Ishikawa (cell line): Measurements from ENCODE around the gene TMPRSS11E.

Experiments used
- CEBPB ChIP-seq: IDR thresholded peaks from 2 replicates; pipeline ENCODE4 v1.6.1; 2012
- CREB1 ChIP-seq: IDR thresholded peaks from 2 replicates; pipeline ENCODE4 v1.6.1; 2012; ENCODE audit warnings: low read depth
- EGR1 ChIP-seq: IDR thresholded peaks from 2 replicates; pipeline ENCODE4 v1.6.1; 2012
- EP300 ChIP-seq: IDR thresholded peaks from 2 replicates; pipeline ENCODE4 v1.6.1; 2012; ENCODE audit warnings: borderline replicate concordance
- FOXM1 ChIP-seq: IDR thresholded peaks from 2 replicates; pipeline ENCODE4 v1.6.1; 2012; ENCODE audit warnings: low read depth, borderline replicate concordance
- NFIC ChIP-seq: IDR thresholded peaks from 2 replicates; pipeline ENCODE4 v1.6.1; 2012
- RAD21 ChIP-seq: IDR thresholded peaks from 2 replicates; pipeline ENCODE4 v1.6.1; 2012; ENCODE audit warnings: low read depth
- TAF1 ChIP-seq: IDR thresholded peaks from 2 replicates; pipeline ENCODE4 v1.6.1; 2012; ENCODE audit warnings: low read depth, mild to moderate bottlenecking
- TCF12 ChIP-seq: IDR thresholded peaks from 2 replicates; pipeline ENCODE4 v1.6.1; 2012; ENCODE audit warnings: low read depth
- TEAD4 ChIP-seq: IDR thresholded peaks from 2 replicates; pipeline ENCODE4 v1.6.1; 2012
- YY1 ChIP-seq: IDR thresholded peaks from 2 replicates; pipeline ENCODE4 v1.6.1; 2012; ENCODE audit warnings: low read depth
- ZBTB7A ChIP-seq: IDR thresholded peaks from 2 replicates; pipeline ENCODE4 v1.6.1; 2012; ENCODE audit warnings: low read depth
- TF ChIP-seq, protein P1 (sequence below): IDR thresholded peaks from 2 replicates; pipeline ENCODE4 v1.6.1; 2012
- TF ChIP-seq, protein P2 (sequence below): IDR thresholded peaks from 2 replicates; pipeline ENCODE4 v1.6.1; 2012; ENCODE audit warnings: low read depth, mild to moderate bottlenecking
- TF ChIP-seq, protein P3 (sequence below): IDR thresholded peaks from 2 replicates; pipeline ENCODE4 v1.6.1; 2012

Gene TMPRSS11E, protein sequence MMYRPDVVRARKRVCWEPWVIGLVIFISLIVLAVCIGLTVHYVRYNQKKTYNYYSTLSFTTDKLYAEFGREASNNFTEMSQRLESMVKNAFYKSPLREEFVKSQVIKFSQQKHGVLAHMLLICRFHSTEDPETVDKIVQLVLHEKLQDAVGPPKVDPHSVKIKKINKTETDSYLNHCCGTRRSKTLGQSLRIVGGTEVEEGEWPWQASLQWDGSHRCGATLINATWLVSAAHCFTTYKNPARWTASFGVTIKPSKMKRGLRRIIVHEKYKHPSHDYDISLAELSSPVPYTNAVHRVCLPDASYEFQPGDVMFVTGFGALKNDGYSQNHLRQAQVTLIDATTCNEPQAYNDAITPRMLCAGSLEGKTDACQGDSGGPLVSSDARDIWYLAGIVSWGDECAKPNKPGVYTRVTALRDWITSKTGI

DNA sequence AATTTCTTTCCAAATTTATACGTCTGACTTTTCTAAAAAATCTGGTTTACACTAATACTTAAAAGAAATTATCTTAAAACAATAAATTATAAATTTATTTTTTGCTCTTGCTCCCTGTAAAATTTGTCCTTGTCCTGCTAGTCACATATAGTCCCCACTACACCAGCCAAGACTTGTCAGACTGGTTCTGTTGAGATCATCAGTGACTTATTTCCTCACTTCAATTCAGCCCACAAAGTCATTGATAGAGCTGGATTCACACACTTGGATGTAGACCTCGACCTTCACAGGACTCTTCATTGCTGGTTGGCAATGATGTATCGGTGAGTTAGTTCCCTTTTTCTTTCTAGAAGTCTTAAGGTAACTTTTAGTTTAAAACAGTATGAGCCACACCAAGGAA lies at the start of gene TMPRSS11E:
Gene TMPRSS11E (plus strand): TSS at position 263 of the 400 bp plus-strand sequence. CDS start 50 bp downstream, at position 313.
- TF ChIP-seq TCF12 (no peak), ZBTB7A (no peak), EP300 (no peak), YY1 (no peak), FOXM1 (no peak), NFIC (no peak), CEBPB (no peak), EGR1 (no peak), TAF1 (no peak), TEAD4 (no peak), RAD21 (no peak), CREB1 (no peak)
- TF ChIP-seq, protein P1, sequence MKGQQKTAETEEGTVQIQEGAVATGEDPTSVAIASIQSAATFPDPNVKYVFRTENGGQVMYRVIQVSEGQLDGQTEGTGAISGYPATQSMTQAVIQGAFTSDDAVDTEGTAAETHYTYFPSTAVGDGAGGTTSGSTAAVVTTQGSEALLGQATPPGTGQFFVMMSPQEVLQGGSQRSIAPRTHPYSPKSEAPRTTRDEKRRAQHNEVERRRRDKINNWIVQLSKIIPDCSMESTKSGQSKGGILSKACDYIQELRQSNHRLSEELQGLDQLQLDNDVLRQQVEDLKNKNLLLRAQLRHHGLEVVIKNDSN, result no peak
- TF ChIP-seq, protein P2, sequence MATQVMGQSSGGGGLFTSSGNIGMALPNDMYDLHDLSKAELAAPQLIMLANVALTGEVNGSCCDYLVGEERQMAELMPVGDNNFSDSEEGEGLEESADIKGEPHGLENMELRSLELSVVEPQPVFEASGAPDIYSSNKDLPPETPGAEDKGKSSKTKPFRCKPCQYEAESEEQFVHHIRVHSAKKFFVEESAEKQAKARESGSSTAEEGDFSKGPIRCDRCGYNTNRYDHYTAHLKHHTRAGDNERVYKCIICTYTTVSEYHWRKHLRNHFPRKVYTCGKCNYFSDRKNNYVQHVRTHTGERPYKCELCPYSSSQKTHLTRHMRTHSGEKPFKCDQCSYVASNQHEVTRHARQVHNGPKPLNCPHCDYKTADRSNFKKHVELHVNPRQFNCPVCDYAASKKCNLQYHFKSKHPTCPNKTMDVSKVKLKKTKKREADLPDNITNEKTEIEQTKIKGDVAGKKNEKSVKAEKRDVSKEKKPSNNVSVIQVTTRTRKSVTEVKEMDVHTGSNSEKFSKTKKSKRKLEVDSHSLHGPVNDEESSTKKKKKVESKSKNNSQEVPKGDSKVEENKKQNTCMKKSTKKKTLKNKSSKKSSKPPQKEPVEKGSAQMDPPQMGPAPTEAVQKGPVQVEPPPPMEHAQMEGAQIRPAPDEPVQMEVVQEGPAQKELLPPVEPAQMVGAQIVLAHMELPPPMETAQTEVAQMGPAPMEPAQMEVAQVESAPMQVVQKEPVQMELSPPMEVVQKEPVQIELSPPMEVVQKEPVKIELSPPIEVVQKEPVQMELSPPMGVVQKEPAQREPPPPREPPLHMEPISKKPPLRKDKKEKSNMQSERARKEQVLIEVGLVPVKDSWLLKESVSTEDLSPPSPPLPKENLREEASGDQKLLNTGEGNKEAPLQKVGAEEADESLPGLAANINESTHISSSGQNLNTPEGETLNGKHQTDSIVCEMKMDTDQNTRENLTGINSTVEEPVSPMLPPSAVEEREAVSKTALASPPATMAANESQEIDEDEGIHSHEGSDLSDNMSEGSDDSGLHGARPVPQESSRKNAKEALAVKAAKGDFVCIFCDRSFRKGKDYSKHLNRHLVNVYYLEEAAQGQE, result no peak
- TF ChIP-seq, protein P3, sequence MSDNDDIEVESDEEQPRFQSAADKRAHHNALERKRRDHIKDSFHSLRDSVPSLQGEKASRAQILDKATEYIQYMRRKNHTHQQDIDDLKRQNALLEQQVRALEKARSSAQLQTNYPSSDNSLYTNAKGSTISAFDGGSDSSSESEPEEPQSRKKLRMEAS, result no peak

DNA sequence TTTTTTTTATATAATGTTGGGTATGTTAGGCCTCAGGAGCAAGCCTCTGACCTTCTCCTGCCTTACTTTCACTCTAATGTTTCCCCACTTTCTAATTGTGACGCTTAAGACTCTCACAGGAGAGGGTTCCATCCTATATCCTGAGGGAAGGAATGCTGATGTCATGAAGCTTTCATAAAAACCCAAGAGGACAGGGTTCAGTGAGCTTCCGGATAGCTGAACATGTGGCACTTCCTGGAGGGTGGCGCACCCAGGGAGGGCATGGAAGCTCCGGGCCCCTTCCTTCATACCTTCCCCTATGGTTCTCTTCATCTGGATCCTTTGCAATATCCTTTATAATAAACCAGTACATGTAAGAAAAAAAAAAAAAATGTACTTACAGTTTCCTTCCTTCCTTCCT lies 48.0 kb upstream of the TMPRSS11E start:
- no peak for TF ChIP-seq YY1
- TF ChIP-seq CEBPB, result no peak
- no peak for TF ChIP-seq NFIC
- TF ChIP-seq, protein P1, result no peak
- no peak for TF ChIP-seq ZBTB7A
- TF ChIP-seq, protein P3, result no peak
- TF ChIP-seq, protein P2, result no peak
- TF ChIP-seq CREB1, result no peak
- no peak for TF ChIP-seq FOXM1

DNA sequence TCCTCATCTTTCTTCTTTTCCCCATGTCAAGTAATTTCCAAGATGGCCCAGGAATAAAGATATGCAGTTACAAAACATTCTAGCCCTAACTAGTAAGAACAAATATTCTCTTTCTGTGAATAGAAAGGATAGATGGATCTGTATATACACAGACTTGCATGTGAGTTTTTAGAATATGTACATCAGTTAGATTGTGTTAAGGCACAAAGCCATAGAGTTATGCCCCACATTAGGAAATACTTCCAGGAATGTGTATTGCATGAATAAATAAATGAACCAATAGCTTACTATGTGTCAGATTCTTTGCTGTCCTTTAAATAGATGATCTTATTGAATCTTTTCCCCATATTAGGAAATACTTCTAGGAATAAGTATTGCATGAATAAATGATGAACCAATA lies 46.0 kb upstream of the TMPRSS11E start:
- no peak for TF ChIP-seq TEAD4
- no peak for TF ChIP-seq NFIC
- TF ChIP-seq TAF1, result no peak
- TF ChIP-seq, protein P2, result no peak
- TF ChIP-seq EGR1, result no peak
- no peak for TF ChIP-seq CREB1
- TF ChIP-seq ZBTB7A, result no peak
- no peak for TF ChIP-seq RAD21
- no peak for TF ChIP-seq TCF12
- TF ChIP-seq FOXM1, result no peak
- TF ChIP-seq EP300, result no peak
- TF ChIP-seq, protein P3, result no peak
- TF ChIP-seq, protein P1, result no peak
- TF ChIP-seq CEBPB, result no peak
- no peak for TF ChIP-seq YY1
